GM12878 (cell line): ENCODE results near the gene TXN2. TPM values are rescaled to one million over a fixed set of nuclear protein-coding genes. Genes with fewer than 3 reads are reported as not detected.
A peak's percentile ranks its signal among the peaks of the same experiment; 100 is the strongest.

Experiments
- ATAC-seq: fragments of 200-7000 bp; cut with Tn5 transposase; 3 replicates; pipeline ENCODE4 v1.9.1; 2020; ENCODE audit warnings: mild to moderate bottlenecking, moderate library complexity
- BruUV-seq: library from RNA; stranded (reverse); fragments of 400-500 nt; replicated peaks from 2 replicates; lab custom pipeline; 2021; lab: Mats Ljungman, UMichigan
- CTCF ChIA-PET: fragments of 300-600 bp; sonication (Branson Sonifier 250); formaldehyde crosslinking; extraction: SDS; loops from one replicate; lab custom pipeline; 2021; ENCODE audit warnings: inconsistent platforms; lab: Yijun Ruan, JAX
- POLR2A ChIA-PET: fragments of 350-600 bp; formaldehyde crosslinking; extraction: SDS; loops from one replicate; lab custom pipeline; 2021; ENCODE audit warnings: inconsistent platforms; lab: Charles Lee
- RAD21 ChIA-PET: fragments of 300-600 bp; sonication (Branson Sonifier 250); formaldehyde crosslinking; loops from one replicate; lab custom pipeline; 2023; ENCODE audit warnings: antibody characterized with exemption; ENCODE audit not compliant: unreplicated experiment; lab: Charles Lee
- SMC1A ChIA-PET: fragments of 300-600 bp; sonication (Branson Sonifier 250); formaldehyde crosslinking; loops from one replicate; lab custom pipeline; 2023; ENCODE audit not compliant: unreplicated experiment, uncharacterized antibody; lab: Charles Lee
- DNase-seq: peaks from one replicate; pipeline ENCODE4 v3.0.0-alpha.2; 2011; ENCODE audit warnings: low read depth, low spot score
- FAIRE-seq: peaks from 3 replicates; lab custom pipeline; 2011; peaks lifted over from hg19 to GRCh38; lab: Jason Lieb, UNC
- H2AFZ ChIP-seq: 2 replicates; pipeline ENCODE4 v1.6.0; 2011; ENCODE audit warnings: low read depth, low read length, control low read depth; ENCODE audit not compliant: control insufficient read depth
- H3K27ac ChIP-seq: 2 replicates; pipeline ENCODE4 v1.5.1; 2011; ENCODE audit warnings: control low read depth; ENCODE audit not compliant: control insufficient read depth, insufficient read depth
- H3K27me3 ChIP-seq, 2 experiments: replicated peaks in 1 of 2; 2 replicates each; pipeline versions ENCODE4 v1.6.0 to v1.6.1; 2011; ENCODE audit warnings: low read length in 1 of 2; ENCODE audit not compliant: control insufficient read depth in 2 of 2, insufficient read depth in 2 of 2
- H3K36me3 ChIP-seq, 2 experiments: 2 replicates each; pipeline ENCODE4 v1.5.1; 2011; ENCODE audit warnings: low read length in 1 of 2; ENCODE audit not compliant: control insufficient read depth in 2 of 2, insufficient read depth in 2 of 2
- H3K4me1 ChIP-seq: 2 replicates; pipeline ENCODE4 v1.6.1; 2011; ENCODE audit warnings: mild to moderate bottlenecking, low read length, moderate library complexity, mixed read lengths; ENCODE audit not compliant: control insufficient read depth, insufficient read depth
- H3K4me2 ChIP-seq: 2 replicates; pipeline ENCODE4 v1.6.0; 2011; ENCODE audit warnings: control low read depth; ENCODE audit not compliant: control insufficient read depth, insufficient read depth
- H3K4me3 ChIP-seq: fragments of 200-600 bp; sonication (generic); 2 replicates; pipeline ENCODE4 v1.5.1; 2016
- H3K79me2 ChIP-seq: 2 replicates; pipeline ENCODE4 v1.6.0; 2011; ENCODE audit warnings: low read length; ENCODE audit not compliant: control insufficient read depth, insufficient read depth
- H3K9ac ChIP-seq: 2 replicates; pipeline ENCODE4 v1.8.0; 2011; ENCODE audit warnings: low read length, control low read depth, mixed read lengths; ENCODE audit not compliant: control insufficient read depth, insufficient read depth
- H3K9me3 ChIP-seq: replicated peaks from 3 replicates; pipeline ENCODE4 v1.5.1; 2011; ENCODE audit warnings: mild to moderate bottlenecking, low read length; ENCODE audit not compliant: control insufficient read depth, insufficient read depth
- H4K20me1 ChIP-seq: 2 replicates; pipeline ENCODE4 v1.6.0; 2011; ENCODE audit not compliant: control insufficient read depth, insufficient read depth
- BCL3 ChIP-seq: IDR thresholded peaks from 2 replicates; pipeline ENCODE4 v1.6.1; 2011; ENCODE audit warnings: borderline replicate concordance, low read depth, mild to moderate bottlenecking, moderate library complexity, low read length; ENCODE audit not compliant: insufficient read depth, poor library complexity, severe bottlenecking
- CHD1 ChIP-seq: IDR thresholded peaks from 2 replicates; pipeline ENCODE4 v1.6.1; 2012; ENCODE audit warnings: low read depth, low read length, improper control_type of control experiment
- GABPA ChIP-seq: IDR thresholded peaks from 2 replicates; pipeline ENCODE4 v1.6.1; 2014; ENCODE audit warnings: antibody characterized with exemption, low read depth, mild to moderate bottlenecking, inconsistent platforms
- MTA2 ChIP-seq: fragments of 450-650 bp; IDR thresholded peaks from 2 replicates; pipeline ENCODE4 v1.6.1; 2016; ENCODE audit warnings: low read depth, mild to moderate bottlenecking, moderate library complexity
- MTA3 ChIP-seq: IDR thresholded peaks from 2 replicates; pipeline ENCODE4 v1.6.1; 2012; ENCODE audit warnings: low read length, inconsistent platforms, borderline replicate concordance
- NFXL1 ChIP-seq: fragments of 450-650 bp; IDR thresholded peaks from 2 replicates; pipeline ENCODE4 v1.6.1; 2017; ENCODE audit warnings: antibody characterized with exemption, mild to moderate bottlenecking, borderline replicate concordance
- NR2C1 ChIP-seq: fragments of 450-650 bp; IDR thresholded peaks from 2 replicates; pipeline ENCODE4 v1.6.1; 2017; ENCODE audit warnings: antibody characterized with exemption, mild to moderate bottlenecking, moderate library complexity
- PAX8 ChIP-seq: fragments of 450-650 bp; IDR thresholded peaks from 2 replicates; pipeline ENCODE4 v1.6.1; 2017; ENCODE audit warnings: mild to moderate bottlenecking, moderate library complexity
- POLR2A ChIP-seq: IDR thresholded peaks from 2 replicates; pipeline ENCODE4 v1.6.1; 2011; ENCODE audit warnings: low read depth, mild to moderate bottlenecking, low read length
- RFX5 ChIP-seq: IDR thresholded peaks from 2 replicates; pipeline ENCODE4 v1.6.1; 2011; ENCODE audit warnings: low read depth, low read length, improper control_type of control experiment
- SIN3A ChIP-seq: IDR thresholded peaks from 2 replicates; pipeline ENCODE4 v1.6.1; 2012; ENCODE audit warnings: low read depth, low read length, improper control_type of control experiment
- SKIL ChIP-seq: fragments of 450-650 bp; IDR thresholded peaks from 2 replicates; pipeline ENCODE4 v1.6.1; 2017; ENCODE audit warnings: mild to moderate bottlenecking, low read depth, inconsistent platforms; ENCODE audit not compliant: poor library complexity, severe bottlenecking
- STAT3 ChIP-seq: IDR thresholded peaks from 2 replicates; pipeline ENCODE4 v1.6.1; 2011; ENCODE audit warnings: low read depth, low read length, improper control_type of control experiment
- TCF7 ChIP-seq: IDR thresholded peaks from 2 replicates; pipeline ENCODE4 v1.6.1; 2014; ENCODE audit warnings: antibody characterized with exemption, borderline replicate concordance
- USF1 ChIP-seq: IDR thresholded peaks from 2 replicates; pipeline ENCODE4 v1.6.1; 2011; ENCODE audit warnings: borderline replicate concordance, low read depth, mild to moderate bottlenecking, moderate library complexity, mixed read lengths, low read length; ENCODE audit not compliant: insufficient read depth; ENCODE audit errors: extremely low read length
- USF2 ChIP-seq: IDR thresholded peaks from 2 replicates; pipeline ENCODE4 v1.6.1; 2011; ENCODE audit warnings: low read depth, low read length, improper control_type of control experiment, borderline replicate concordance
- ZNF217 ChIP-seq: fragments of 450-650 bp; IDR thresholded peaks from 2 replicates; pipeline ENCODE4 v1.6.1; 2017; ENCODE audit warnings: antibody characterized with exemption, mild to moderate bottlenecking
- WGBS: methylation state at CpG from one replicate; pipeline ENCODE4 v1.1.6; 2016; ENCODE audit warnings: low lambda C conversion rate; ENCODE audit not compliant: insufficient replicate concordance, insufficient coverage; ENCODE audit errors: missing lambda C conversion rate; 5-methylcytosine and 5-hydroxymethylcytosine counted together
- in situ Hi-C: fragments of 300-500 bp; cut with MboI; formaldehyde crosslinking; loops from 9 replicates; pipeline ENCODE4 v1.14.3; 2018; ENCODE audit warnings: mixed read lengths
- intact Hi-C: fragments of 100-400 bp; cut with micrococcal nuclease; formaldehyde crosslinking; loops from one replicate; pipeline ENCODE4 v1.14.2; 2022; ENCODE audit not compliant: unreplicated experiment
- polyA plus RNA-seq, 11 experiments: library from polyadenylated mRNA; depleted of rRNA in 4 of 11; unstranded in 6 of 11; stranded (reverse) in 5 of 11; fragments of >200 nt; fragmentation: Nextera tagmentation in 4 of 11; fragmentation: Illumina TruSeq in 1 of 11; extraction: Ambion mirVana in 4 of 11; extraction: Trizol in 1 of 11; gene quantifications; 1 replicate in 1 of 11; 2 replicates in 10 of 11; pipeline versions ENCODE4 v1.2.1 to v1.2.3, GENCODE V29; 2011 to 2016; ENCODE audit warnings: inconsistent platforms in 2 of 11, missing spikeins in 2 of 11, low read depth in 1 of 11
- total RNA-seq, 4 experiments: library from RNA; depleted of rRNA in 3 of 4; stranded (reverse); fragments of >200 nt in 3 of 4; fragmentation: Illumina TruSeq in 1 of 4; extraction: Trizol in 1 of 4; gene quantifications; 2 replicates each; pipeline versions ENCODE4 v1.2.1 to v1.2.3, GENCODE V29; 2013 to 2021

Gene TXN2
- total and polyA plus RNA-seq, 10 of the 15 experiments (the other 5 are each of a cell fraction or from before 2014, with no cell fraction given), result 70.2 to 350 (median 183) TPM

- peak within 1 kb of the TSS; percentile 95 for H3K27ac ChIP-seq
- no TSS peak for BruUV-seq
- ATAC-seq (peak; percentile 96), DNase-seq (peak; percentile 99), FAIRE-seq (peak; percentile 97)
- intact Hi-C loops, result loop anchor here (5.0 kb wide), 1 partner anchor 333 kb away; the partner anchor contains the start of gene NCF4
- under 1% methylated on average over 82 of the region's 82 CpGs for WGBS
- H3K9ac ChIP-seq, result peak within 1 kb of the TSS; percentile 97
- H3K36me3 ChIP-seq, result peaks cover 12 to 25% of the 10 kb centered on the region in 2 experiments
- SMC1A ChIA-PET, result interaction anchor here (1.3 to 1.4 kb wide), 2 partner anchors 18 to 22 kb away, joined by 3 to 4 read pairs; no protein-coding TSS in a partner anchor
- no peaks in the 10 kb centered on the region for H3K27me3 ChIP-seq
- peak within 1 kb of the TSS; percentile 88 for H3K4me2 ChIP-seq
- peaks cover 34% of the 10 kb centered on the region for H3K79me2 ChIP-seq
- RAD21 ChIA-PET, result interaction anchor here (1.0 to 1.2 kb wide), 2 partner anchors 22 to 47 kb away, joined by 3 to 4 read pairs; partner anchors contain the start of gene TXN2
- POLR2A ChIA-PET, result interaction anchor here (0.6 to 1.6 kb wide), 9 partner anchors 18 to 593 kb away, joined by 3 to 6 read pairs (median 3); partner anchors contain the start of genes FOXRED2 and NCF4
- no peaks in the 10 kb centered on the region for H4K20me1 ChIP-seq
- H3K9me3 ChIP-seq, result no peaks in the 10 kb centered on the region; the same call in 2 of the 3 replicates
- H3K4me1 ChIP-seq, result no peaks in the 10 kb centered on the region; the same call in 1 of the 2 replicates
- in situ Hi-C loops, result no loop called here
- peak within 1 kb of the TSS; percentile 82 for H2AFZ ChIP-seq
- H3K4me3 ChIP-seq, result peak within 1 kb of the TSS; percentile 84
- CTCF ChIA-PET, result interaction anchor here (0.6 to 0.8 kb wide), 2 partner anchors 385 to 716 kb away, joined by 3 read pairs; no protein-coding TSS in a partner anchor
- peak; percentile 97 for TF ChIP-seq POLR2A
- peak; percentile 61; the same call in 1 of the 2 replicates for TF ChIP-seq MTA2
- no peak for TF ChIP-seq ZNF217
- peak; percentile 56; the same call in 1 of the 2 replicates for TF ChIP-seq RFX5
- no peak for TF ChIP-seq CHD1
- peak; percentile 47; the same call in 1 of the 2 replicates for TF ChIP-seq TCF7
- TF ChIP-seq GABPA, result peak; percentile 93
- TF ChIP-seq BCL3, result no peak
- TF ChIP-seq SIN3A, result peak; percentile 64; the same call in 1 of the 2 replicates
- no peak for TF ChIP-seq PAX8
- TF ChIP-seq NFXL1, result no peak
- peak; percentile 69 for TF ChIP-seq NR2C1
- TF ChIP-seq STAT3, result no peak
- no peak for TF ChIP-seq USF1
- peak; percentile 18; the same call in 1 of the 2 replicates for TF ChIP-seq MTA3
- no peak for TF ChIP-seq SKIL
- TF ChIP-seq USF2, result no peak
Measured at GRCh38 chr22:36528795-36529751, 47.6 kb upstream of the TXN2 start, which contains the start of gene EIF3D. Gene EIF3D (minus strand): TSS chr22:36529166. CDS start chr22:36526121, 3,045 bp downstream.
